ENCODE results near the gene HOXD12.

DNA sequence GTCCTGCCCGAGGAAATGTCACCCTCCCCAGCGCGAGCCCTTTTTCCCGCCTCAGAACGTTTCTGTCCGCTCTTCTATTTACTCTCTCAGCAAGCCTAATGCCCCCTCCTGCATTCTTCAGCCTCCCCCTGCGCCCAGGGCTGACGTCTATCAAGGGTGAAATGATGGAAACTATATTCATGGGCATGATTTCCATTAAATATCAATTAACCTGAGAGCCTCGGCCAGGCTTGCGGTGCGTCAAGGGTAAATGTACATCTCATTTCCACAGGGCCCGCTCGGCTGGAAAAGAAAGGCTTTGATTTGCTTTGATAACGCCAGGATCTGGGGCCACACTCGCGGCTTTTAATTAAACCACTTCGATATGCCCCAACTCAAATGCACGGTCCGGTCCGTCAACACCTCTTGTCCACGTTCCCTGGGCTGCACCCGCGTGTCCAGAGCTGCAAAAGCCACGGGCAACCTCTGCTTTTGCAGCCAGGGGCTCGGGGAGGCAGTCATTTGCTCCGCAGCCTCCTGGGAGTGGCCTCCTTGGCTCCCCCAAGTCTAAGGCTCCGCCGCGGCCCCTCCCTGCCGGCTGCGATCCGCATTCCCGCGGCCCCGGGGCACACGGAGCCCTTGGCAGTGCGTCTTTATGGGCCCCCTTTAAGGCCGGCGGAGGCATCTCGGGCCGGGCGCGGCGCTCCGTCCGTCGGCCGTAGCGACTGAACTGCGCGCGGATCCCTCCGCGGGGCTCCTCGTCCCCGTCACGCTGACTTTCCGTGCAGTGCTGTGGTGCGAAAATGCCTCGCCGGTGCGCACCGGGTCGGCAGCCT lies 29.6 kb downstream of the HOXD12 start, which contains the start of gene HOXD8:
- TF ChIP-seq SUZ12 (IDR thresholded peaks at IDR 0.05; ENCODE audit: extremely low read depth, insufficient read depth, insufficient read length) (no peak), YY1 (IDR thresholded peaks at IDR 0.05; ENCODE audit: insufficient read depth, insufficient read length) (no peak)

Measured in NT2/D1 (cell line).